ENCODE measurements around the gene HAUS2.

Gene HAUS2

DNA sequence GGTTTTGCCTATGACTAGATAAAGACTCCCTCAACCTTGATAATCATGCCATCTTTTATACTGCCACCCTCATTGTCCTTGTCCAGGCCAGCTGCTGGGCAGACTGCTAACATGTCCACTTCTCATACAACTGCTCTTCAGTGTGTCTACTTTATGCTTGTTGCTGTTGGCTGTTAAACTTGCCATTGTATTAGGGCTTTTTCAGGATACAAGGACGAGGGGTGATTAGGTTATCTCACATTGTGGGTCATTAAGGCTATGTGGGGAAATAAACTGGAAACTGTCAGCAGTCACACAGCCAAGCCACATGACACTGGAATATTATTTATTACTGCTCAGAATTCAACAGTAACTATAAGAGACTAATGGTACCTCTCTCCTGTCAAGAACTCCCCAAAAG, 62.9 kb downstream of the HAUS2 start:
- no peak for DNase-seq

DNA sequence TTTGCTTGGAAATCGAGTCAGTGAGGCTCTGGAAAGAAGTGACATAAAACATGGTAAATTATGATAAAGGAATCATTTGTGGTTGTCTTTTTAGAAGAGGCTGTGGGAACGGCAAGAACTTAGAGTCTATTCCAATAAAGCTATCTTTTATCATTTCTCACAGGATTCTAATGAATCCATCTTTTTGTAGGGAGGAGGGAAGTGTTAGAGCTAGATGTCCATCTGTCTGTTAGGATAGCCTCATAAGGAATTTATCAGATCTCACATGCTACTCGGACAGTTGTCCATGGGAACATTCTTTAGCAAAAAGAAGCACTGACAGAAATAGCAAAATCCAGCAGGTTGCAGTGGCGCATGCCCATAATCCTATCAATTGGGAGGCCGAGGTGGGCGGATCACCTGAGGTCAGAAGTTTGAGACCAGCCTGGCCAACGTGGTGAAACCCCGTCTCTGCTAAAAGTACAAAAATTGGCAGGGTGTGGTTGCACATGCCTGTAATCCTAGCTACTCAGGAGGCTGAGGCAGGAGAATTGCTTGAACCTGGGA, 63.8 kb downstream of the HAUS2 start:
- DNase-seq = no peak

DNA sequence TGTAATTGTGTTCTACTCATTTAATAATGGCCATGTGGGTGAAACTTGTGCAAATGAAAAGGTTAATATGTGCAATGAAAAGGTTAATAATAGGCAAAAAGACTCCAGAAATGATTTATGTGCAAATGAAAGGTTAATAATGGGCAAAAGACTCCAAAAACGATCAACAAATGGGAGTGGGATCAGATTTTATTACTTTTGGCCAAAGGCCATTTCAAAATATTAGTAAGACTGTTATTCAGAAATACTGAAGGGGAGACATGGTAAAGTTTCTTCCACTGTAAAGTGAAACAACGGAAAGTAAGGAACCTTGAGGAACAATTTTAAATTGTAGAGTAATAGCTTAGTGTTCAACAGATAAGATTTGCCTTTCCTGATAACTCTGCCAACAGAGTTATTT, 67.5 kb downstream of the HAUS2 start:
- DNase-seq = no peak

Measured in NK-92 treated with Interleukin-12 subunit alpha and Interleukin-12 subunit beta, amount 100 ng/mL, for 24 hours (cell line).